Measurements from ENCODE around the gene MAP3K1.
"Not testable (repeated sequence)": the region's sequence is repeated elsewhere in the genome, so short reads cannot be mapped to it uniquely, and the experiment has no call there.

The MAP3K1 gene

DNA sequence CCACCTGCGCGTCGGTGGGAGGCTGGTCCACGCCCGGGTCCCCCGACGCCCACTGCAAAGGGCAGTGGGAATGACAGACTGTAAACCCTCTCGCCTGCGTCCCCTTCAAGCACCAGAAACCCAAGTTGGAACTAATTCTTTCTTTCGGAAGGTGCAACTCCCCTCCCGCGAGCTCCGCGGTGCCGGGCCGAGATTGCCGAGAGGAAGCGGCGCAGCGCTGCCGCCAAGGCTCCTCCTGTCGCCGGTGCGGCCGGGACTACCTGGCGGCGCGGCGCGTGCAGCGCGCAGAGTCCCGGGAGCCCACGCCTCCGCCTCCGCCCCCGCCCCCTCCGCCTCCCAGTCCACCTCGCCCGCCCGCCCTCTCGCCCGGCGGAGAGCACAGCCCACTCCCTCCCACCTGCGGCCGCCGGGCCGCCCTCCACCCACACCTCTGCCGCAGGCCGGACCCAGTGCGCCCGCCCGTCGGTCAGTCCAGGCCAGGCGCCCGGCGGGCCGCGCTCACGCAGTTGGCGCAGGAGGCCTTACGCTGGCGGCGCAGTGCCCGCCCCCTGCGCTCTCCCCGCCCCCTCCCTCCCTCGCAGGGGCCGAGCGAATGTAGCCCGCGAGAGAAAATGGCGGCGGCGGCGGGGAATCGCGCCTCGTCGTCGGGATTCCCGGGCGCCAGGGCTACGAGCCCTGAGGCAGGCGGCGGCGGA, at the start of gene MAP3K1:
Gene MAP3K1, plus strand, starts transcription at position 587 of the 695 bp plus-strand sequence. Its CDS starts 25 bp downstream, at position 612.
- DNase-seq (ENCODE audit: low read depth in 2 of 3, low spot score in 1 of 3), result peak; percentile 49 to 71 (median 60)

DNA sequence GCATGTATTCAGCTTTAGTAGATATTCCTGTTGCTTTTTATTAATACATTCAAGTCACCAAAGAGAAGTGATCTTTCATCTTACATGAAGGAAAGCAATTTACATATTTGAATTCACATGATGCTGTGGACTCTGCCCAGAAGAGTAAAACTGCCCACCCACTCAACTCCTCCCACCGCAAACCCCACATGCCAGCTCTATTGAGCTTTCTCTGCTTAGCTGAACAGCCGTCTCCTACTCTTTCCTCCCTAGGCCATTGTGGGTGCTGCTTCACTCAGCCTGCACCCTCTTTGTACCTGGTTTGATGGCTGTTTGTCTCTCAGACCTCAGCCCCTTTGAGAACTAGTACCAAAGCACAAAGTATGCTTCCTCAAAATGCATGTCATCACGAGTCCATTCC, 48.4 kb upstream of the MAP3K1 start:
- DNase-seq (ENCODE audit: low read depth in 2 of 3, low spot score in 1 of 3), result no peak

DNA sequence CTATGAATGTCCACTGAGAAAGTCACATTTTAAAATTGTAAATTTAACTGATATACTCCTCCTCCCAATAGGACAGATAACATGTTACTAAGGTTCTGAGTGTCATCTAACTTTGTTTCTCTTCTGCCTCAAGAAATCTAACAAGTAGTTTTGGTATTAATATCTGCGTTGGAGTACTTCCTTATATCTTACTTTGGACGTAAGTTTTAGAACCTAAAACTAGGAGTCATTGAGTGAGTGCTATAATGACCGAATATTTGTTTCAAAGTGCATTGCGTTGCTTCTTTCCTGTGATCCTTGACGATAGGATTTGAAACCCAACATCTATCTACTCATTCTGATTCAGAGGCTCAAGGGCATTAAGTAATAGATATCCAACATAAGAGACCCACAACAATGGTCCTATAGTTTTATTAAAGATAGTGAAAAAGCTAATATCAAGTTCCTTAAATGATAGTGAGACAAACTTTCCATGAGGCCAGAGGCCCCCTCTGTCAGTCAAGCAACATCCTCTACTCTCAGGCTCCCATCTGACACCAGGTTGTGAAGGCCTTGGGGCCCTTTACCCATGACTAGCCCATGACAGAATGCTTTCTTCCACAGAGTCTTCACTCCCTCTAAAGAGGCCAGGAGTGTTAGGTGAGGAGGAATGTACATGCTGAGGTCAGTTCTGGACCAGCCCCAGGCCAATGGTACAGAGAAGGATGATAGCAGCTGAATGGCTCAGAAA, 45.3 kb upstream of the MAP3K1 start:
- DNase-seq (ENCODE audit: low read depth in 2 of 3, low spot score in 1 of 3), result no peak

DNA sequence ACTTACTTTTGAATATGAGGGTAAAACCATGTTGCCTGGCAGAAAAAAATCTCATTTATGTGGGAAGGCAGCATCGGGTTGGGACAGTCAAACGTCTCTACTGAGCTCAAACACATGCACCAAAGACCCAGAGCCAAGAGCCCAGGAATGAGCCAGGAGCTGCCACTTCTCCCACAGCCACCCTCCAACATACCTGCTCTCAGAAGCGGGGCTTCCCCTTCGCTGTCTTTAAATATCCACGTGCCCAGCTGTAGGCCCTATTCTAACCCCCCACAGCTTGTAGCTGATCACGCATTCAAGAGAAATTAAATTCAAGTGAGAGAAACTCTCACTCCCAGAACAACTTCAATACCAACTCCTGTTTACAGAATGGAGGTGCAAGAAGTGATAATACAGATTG, 42.6 kb upstream of the MAP3K1 start:
- DNase-seq (ENCODE audit: low read depth in 2 of 3, low spot score in 1 of 3), result no peak

DNA sequence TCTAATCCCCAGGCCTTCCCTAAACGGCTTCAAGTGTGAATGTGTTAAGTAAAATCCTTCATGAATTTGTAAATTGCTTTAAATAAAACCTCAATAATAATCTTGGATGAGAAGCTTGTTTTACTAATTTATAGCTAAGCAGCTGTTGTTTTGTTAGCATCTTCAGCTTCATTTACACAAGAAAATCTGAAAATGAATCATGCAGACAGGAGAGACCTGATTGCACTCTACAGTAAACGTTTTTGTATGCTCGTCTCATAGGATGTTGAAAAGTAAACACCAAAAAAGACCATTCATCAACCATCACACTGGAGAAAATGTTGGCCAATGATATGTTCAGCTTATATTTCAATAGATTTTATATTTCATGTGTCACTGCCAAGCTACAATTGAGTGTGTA, 40.4 kb upstream of the MAP3K1 start:
- no peak for DNase-seq (ENCODE audit: low read depth in 2 of 3, low spot score in 1 of 3)

DNA sequence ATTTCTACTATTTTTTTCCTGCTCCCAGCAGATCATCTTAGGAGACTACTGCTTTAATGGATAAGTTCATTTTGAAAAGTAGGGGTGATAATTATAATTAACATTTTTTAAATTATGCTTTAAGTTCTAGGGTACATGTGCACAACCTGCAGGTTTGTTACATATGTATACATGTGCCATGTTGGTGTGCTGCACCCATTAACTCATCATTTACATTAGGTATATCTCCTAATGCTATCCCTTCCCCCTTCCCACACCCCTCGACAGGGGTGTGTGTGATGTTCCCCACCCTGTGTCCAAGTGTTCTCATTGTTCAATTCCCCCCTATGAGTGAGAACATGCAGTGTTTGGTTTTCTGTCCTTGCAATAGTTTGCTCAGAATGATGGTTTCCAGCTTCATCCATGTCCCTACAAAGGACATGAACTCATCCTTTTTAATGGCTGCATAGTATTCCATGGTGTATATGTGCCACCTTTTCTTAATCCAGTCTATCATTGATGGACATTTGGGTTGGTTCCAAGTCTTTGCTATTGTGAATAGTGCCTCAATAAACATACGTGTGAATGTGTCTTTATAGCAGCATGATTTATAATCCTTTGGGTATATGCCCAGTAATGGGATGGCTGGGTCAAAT, 39.0 kb upstream of the MAP3K1 start:
- not testable (repeated sequence) for DNase-seq (ENCODE audit: low read depth in 2 of 3, low spot score in 1 of 3)

DNA sequence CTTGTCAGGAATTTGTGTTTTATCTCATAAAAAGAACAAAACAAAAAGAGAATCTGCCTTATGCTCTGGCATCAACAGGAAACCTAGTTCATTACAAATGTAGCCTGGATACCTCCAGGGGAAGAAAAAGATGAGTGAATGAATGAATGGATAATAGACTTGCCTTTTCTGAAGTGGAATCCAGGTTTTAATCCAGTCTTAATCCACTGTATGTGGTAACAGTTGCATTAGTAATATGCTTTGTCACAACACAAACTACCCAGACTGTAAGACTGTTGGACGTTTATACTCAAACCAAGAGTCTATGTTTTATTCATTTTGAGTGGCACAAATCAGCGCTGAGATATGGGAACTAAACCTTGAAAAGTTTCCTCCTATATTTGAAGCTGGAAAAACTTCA, 32.1 kb upstream of the MAP3K1 start:
- DNase-seq (ENCODE audit: low read depth in 2 of 3, low spot score in 1 of 3), result no peak

DNA sequence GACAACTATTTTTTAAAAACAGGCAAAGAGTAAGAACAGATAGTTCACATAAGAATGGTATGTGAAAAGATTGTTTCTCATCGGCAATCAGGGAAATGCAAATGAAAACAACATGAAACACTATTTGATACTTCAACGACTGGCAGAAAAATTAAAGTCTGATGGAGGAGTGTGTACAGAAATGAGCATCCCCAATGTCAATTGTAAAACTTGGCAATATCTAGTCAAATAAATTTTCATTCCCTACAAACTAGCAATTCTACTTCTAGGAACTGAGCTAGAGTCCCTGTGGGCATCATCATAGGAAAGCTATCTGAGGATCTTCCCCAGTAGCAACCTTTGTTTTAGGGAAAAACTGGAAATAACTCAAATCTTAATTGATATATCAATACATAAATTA, 29.0 kb upstream of the MAP3K1 start:
- DNase-seq (ENCODE audit: low read depth in 2 of 3, low spot score in 1 of 3), result no peak

DNA sequence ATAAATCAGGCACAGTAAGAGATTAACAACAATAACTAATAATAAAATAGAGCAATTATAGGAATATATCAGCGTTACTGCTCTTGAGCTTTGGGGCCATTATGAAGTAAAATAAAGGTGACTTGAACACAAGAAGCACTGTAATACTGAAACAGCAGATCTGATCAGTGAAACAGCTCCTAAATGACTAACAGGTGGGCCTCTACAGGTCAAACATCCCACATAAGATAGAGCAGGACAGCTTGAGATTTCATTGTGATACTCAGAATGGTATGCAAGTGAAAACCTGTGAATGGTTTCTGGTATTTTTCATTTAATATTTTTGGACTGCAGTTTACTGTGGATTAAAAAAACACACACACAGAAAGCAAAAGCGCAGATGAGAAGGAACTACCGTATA, 24.0 kb upstream of the MAP3K1 start:
- DNase-seq (ENCODE audit: low read depth in 2 of 3, low spot score in 1 of 3), result no peak

DNA sequence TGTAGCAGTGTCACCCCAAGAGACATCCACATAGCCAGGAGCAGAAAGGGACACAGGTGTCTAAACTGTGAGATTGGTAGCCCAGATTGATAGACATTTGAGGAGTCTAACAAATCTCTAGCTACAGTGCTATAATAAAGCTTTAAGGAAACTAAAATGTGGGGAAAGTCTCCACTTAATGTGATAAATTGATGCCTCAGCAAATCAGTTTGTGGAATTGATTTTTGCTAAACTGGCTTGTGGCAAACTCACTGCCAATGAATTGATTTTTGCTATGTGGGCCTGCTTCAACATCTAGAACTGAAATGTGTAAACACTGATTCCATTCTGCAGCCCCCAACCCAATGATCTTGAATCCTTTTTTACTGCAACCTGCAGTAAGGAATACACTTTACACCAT, 16.8 kb upstream of the MAP3K1 start:
- no peak for DNase-seq (ENCODE audit: low read depth in 2 of 3, low spot score in 1 of 3)

DNA sequence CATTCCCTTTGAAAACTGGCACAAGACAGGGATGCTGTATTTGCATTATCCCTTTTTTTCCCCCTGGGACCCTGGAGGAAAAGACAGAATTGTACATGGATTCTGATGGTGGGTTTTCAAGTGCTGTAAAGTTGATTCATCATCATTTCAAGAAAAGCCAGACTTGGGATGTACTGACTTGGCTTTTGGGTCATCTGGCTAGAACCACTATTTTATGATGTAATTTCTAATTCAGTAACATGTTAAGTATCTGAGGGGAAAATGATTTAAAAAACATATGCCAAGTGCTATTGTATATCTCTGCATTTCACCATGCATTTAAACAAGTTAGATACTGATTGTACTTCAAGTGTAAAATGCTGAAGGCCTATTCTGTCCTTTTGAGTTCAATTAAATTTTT, 15.2 kb upstream of the MAP3K1 start:
- no peak for DNase-seq (ENCODE audit: low read depth in 2 of 3, low spot score in 1 of 3)

DNA sequence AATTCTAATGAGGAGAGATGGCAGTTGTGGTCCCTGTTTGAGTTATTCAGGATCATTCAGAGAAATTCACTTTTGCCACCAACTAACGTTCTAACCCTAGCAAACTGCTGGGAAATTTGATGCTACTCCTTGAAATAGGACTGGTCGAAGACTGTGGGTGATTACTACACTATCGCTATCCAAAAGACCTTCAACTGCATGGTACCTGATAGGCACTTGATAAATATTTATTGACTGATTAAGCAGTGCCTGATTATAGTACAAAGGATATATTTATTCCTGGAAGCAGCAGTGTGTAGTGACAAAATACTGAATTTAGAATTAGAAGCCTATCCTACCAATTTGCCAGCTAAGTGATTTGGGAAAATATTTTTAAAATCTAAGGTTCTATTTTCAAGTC, 14.1 kb upstream of the MAP3K1 start:
- no peak for DNase-seq (ENCODE audit: low read depth in 2 of 3, low spot score in 1 of 3)

DNA sequence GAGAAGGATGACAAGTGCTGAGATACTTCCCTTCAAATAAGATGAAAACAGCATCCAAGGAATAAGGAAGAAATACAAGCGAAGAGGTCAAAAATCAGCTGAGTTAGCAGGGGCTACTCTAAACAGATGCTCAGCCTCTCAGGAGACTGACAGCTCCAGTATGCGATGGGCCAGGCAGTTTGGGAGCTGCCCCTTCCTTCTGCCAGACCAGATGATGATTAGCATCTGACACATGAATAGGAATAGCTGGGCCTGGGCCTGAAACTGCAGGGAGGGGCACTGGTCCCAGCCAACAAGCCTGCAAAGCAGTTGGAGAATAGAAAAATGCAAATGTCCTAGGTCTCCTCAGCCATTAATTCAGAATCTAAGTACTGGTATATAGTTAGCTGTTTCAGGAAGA, 13.1 kb upstream of the MAP3K1 start:
- no peak for DNase-seq (ENCODE audit: low read depth in 2 of 3, low spot score in 1 of 3)

DNA sequence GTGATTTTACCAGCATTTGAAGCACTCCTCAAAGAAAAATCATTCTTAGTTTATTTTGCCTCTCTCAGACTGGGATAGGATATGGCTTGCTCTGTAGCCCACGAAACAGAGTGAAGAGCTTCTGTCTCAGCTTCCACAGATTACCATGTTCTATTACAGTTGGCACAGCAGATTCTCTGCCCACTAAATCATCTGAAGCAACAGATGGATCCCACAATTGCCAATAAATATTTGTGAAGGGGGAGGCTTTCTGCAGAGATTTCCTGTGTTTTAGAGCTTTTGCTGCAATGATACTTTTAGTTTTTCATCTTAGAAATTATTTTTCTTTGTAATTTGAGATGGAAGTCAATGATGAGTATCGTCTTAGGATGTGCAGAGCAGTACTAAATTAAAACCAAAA, 12.3 kb upstream of the MAP3K1 start:
- DNase-seq (ENCODE audit: low read depth in 2 of 3, low spot score in 1 of 3), result no peak

DNA sequence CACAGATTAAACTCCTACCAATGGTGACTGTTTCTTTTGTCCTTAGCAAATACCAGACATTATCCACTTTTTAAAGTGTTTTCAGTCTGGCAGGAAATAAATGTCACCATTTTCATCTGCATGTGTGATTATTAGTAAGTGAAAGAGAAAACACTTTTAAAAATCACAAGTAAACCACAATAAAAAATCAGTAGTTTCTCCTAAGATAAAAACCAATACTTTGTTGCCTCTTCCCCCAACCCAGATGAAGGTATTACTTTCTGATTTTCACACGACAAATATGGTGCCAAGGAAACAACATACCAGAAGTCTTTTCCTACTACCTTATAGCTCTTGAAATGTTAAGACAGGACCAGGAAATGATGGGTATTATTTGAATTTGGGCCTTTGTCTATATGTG, 11.5 kb upstream of the MAP3K1 start:
- no peak for DNase-seq (ENCODE audit: low read depth in 2 of 3, low spot score in 1 of 3)

DNA sequence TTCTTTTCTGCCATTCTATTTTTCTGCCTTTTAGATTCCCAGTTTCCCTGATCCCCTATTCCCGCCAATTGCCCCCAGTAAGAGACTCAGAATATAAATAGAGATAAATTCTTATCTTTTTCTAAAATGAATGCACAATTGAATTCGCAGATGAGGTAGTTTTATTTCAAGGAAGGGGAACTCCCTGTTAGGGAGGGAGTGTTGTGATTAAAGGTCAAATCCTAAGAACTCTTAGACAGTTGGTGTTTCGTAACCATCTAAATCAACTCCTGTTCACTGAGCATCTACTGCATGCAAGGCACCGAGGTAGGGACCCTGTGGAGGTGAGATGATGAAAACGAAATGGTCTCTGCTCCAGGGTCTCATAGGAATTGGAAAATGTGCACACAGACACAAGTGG, 7.7 kb upstream of the MAP3K1 start:
- DNase-seq (ENCODE audit: low read depth in 2 of 3, low spot score in 1 of 3), result no peak

DNA sequence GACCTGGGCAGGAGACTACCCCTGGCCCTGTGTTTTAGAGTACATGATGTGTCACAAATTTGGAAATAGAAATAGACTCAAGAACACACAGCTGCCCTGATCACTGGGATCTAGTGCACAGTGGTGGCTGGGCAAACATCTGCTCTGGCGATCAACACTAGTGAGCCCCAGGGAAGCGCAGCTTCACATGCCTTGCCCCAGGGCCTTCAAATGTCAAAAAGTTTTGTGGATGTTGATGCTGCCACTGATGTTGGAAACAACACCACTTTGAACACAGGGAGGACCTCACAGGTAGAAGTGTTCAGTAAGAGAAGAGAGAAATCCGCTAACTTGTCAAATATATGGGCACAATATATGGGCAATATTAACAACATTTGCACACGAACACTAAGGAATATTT, 7.1 kb upstream of the MAP3K1 start:
- DNase-seq (ENCODE audit: low read depth in 2 of 3, low spot score in 1 of 3), result no peak

DNA sequence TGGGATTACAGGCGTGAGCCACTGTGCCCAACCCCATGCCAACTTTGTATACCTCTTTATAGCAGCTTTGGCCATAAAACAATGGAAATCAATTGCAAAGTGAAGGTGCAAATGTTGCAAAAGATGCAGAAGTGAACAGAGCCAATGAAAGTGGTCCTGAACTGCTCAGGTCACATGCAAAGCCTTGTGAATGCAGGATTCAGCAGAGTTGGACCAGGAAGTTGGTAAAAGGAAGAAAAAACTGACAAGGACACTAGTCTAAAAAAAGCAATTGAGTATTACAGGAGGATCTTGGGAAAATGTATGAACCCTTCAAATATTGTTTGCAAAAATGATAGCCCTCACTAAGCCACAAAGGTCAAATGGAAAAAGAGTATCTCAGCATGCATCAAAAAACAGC, 4.5 kb upstream of the MAP3K1 start:
- DNase-seq (ENCODE audit: low read depth in 2 of 3, low spot score in 1 of 3), result no peak

DNA sequence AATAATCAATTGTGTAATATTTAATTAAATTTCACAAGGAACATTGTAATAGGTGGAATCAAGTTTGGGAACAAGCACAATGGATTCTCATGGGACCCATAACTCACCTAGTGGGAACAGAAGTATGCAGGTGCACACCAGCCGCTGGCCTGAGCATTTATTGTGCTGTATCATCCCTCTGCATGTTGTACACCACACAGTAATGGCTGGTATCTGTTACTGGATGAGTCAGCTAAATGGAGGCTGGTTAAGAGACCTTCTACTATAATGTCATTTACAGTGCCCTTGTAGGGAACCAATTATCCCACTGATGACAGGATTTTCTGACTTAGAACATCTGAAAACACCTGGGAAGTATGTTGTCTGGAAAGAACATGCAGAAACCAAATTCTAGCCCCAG, 3.2 kb upstream of the MAP3K1 start:
- DNase-seq (ENCODE audit: low read depth in 2 of 3, low spot score in 1 of 3), result no peak

DNA sequence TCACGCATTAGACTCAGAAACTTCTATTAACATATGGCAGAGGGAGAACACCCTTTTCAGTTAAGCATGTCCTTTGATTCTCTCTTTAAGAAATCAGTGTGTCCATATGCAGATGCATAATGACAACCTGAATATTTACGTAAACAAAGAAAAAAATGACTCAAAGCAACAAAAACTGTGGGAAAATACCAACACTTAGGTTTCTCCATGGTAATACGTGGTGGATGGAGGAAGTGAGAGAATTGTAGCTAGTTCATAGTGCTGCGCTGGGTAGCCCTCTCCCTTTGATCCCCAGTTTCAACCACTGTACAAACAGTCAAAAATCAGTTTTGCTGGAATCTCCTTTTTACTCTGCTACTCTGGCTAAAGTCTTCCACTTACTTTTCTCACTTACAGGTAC, 2.0 kb upstream of the MAP3K1 start:
- DNase-seq (ENCODE audit: low read depth in 2 of 3, low spot score in 1 of 3), result no peak

DNA sequence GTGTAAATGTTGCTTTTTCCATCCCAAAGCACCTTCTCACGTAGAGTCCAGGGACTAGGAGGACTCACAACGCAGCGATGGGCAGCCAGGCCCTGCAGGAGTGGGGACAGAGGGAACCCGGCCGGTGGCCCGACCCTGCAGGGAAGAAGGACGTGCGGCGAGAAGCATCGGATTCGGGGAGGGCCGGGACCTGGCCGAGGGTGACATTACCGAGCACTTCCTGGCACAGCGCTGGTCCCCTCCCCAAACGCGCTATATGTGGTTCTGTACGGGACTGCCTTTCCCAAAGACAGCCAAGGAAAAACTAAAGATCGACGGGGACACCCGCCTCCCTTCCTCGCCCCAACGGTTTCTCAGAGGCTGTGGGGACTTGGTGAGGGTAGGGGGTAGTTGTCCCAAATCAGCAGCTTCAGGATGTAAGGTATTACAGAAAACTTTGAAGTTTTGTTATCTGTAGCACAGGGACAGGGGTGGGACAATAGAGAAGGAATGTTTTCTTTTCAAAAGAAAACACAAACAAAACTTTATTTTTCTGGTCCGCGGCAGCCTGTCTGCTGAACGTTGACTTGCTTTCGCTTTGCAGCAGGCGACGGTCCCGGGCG, 887 bp upstream of the MAP3K1 start:
- peak in 1 of 3 donors; percentile 12 for DNase-seq (ENCODE audit: low read depth in 2 of 3, low spot score in 1 of 3)

Measured in stimulated activated CD4-positive, alpha-beta T cell treated with anti-CD3 and anti-CD28 coated beads, Interleukin-12 subunit alpha, Interleukin-12 subunit beta, amount 100 ng/mL, for 48 hours (primary cell).